Transverse colon (tissue), 4 donors: ENCODE measurements around the gene MRM2. TPM values are rescaled to one million over a fixed set of nuclear protein-coding genes. Genes with fewer than 3 reads are reported as not detected.

Experiments used
- DNase-seq: peaks from one replicate; pipeline ENCODE4 v3.0.0-alpha.2; 2019
- H3K27ac ChIP-seq, 4 donors: fragments of 200-600 bp; sonication (generic); 2 replicates each; pipeline ENCODE4 v1.5.1; 2016 to 2018; ENCODE audit warnings: inconsistent platforms in 4 of 4
- H3K27me3 ChIP-seq: fragments of 200-600 bp; sonication (generic); 2 replicates; pipeline ENCODE4 v1.5.1; 2017; ENCODE audit warnings: inconsistent platforms
- H3K36me3 ChIP-seq, 4 donors: fragments of 200-600 bp; sonication (generic); 2 replicates each; pipeline ENCODE4 v1.5.1; 2017 to 2019; ENCODE audit warnings: inconsistent platforms in 4 of 4
- H3K4me1 ChIP-seq, 4 donors: fragments of 200-600 bp; sonication (generic); 2 replicates each; pipeline ENCODE4 v1.5.1; 2017 to 2020; ENCODE audit warnings: inconsistent platforms in 4 of 4
- H3K4me3 ChIP-seq, 4 donors: fragments of 200-600 bp; sonication (generic); 1 replicate in 1 of 4; 2 replicates in 3 of 4; pipeline versions ENCODE4 v1.5.1 to v1.6.1; 2017 to 2019; ENCODE audit warnings: inconsistent platforms in 4 of 4
- H3K9me3 ChIP-seq, 2 donors: fragments of 200-600 bp; sonication (generic); 2 replicates each; pipeline ENCODE4 v1.5.1; 2017 to 2019; ENCODE audit warnings: inconsistent platforms in 2 of 2
- EP300 ChIP-seq: sonication (generic); formaldehyde crosslinking; IDR thresholded peaks from one replicate; pipeline ENCODE4 v1.6.1; 2017; ENCODE audit warnings: antibody characterized with exemption, low read depth
- POLR2A ChIP-seq: fragments of 450-650 bp; IDR thresholded peaks from one replicate; pipeline ENCODE4 v1.6.1; 2016; ENCODE audit warnings: antibody characterized with exemption, mild to moderate bottlenecking, moderate library complexity
- POLR2AphosphoS5 ChIP-seq, 3 donors: sonication (generic); formaldehyde crosslinking; IDR thresholded peaks; one replicate each; pipeline ENCODE4 v1.6.1; 2016; ENCODE audit warnings: antibody characterized with exemption in 3 of 3
- WGBS, 2 donors: methylation state at CpG; one replicate each; pipeline ENCODE4 v1.1.5; 2018; ENCODE audit warnings: low coverage in 1 of 2; 5-methylcytosine and 5-hydroxymethylcytosine counted together
- in situ Hi-C, 4 donors: fragments of 200-750 bp; cut with MboI; loops; one replicate each; pipeline versions ENCODE4 v1.15.0 to v1.15.1; 2017; ENCODE audit warnings: low sequenced_read_pairs in 3 of 4, low pct_ligation_motif_present in 1 of 4, low pct_unique_long_range_greater_than_20kb in 1 of 4
- intact Hi-C: fragments of 100-400 bp; cut with DNase I; formaldehyde crosslinking; loops from one replicate; pipeline ENCODE4 v1.15.1; 2023; ENCODE audit warnings: low total_unique reads
- total RNA-seq, 4 donors: library from RNA; depleted of rRNA; stranded (reverse); fragments of >200 nt; gene quantifications; one replicate each; pipeline ENCODE4 v1.1.0, GENCODE V29; 2016
- TF ChIP-seq, protein P1 (sequence below), 5 experiments: fragments of 200-600 bp in 3 of 5; fragments of 450-650 bp in 2 of 5; sonication (generic) in 3 of 5; IDR thresholded peaks; 1 replicate in 2 of 5; 2 replicates in 3 of 5; pipeline ENCODE4 v1.5.1; 2016 to 2017; ENCODE audit warnings: antibody characterized with exemption in 5 of 5, inconsistent platforms in 3 of 5, mild to moderate bottlenecking in 2 of 5, moderate library complexity in 1 of 5

Gene MRM2
- total RNA-seq, 4 donors from 2014 or later, result 2.2 to 15.3 (median 12.7) TPM

GRCh38 chr7:2218444-2218785 is 23.6 kb downstream of the MRM2 start:
- Histone ChIP-seq H3K9me3 (no peaks in the 10 kb centered on the region), H3K36me3 (peaks cover 0 to 20% (median 8%) of the 10 kb centered on the region in 4 donors), H3K4me1 (no peaks in the 10 kb centered on the region), H3K27ac (no peak overlapping the region), H3K27me3 (no peaks in the 10 kb centered on the region), H3K4me3 (no peak overlapping the region)
- 90% methylated on average over 9 of the region's 9 CpGs; no CpG with 5 or more reads in 1 of the 2 donors for WGBS, 2 donors
- intact Hi-C loops (no loop called here), in situ Hi-C loops (loop anchor here in 3 of 4 donors (25.0 kb wide), 2 partner anchors 556 to 631 kb away; partner anchors contain the start of gene ELFN1 (in 2 of the 3))
- DNase-seq, result no peak
- TF ChIP-seq POLR2A (no peak), EP300 (no peak), POLR2AphosphoS5 (IDR thresholded peaks at IDR 0.05) (no peak)
- TF ChIP-seq, protein P1, sequence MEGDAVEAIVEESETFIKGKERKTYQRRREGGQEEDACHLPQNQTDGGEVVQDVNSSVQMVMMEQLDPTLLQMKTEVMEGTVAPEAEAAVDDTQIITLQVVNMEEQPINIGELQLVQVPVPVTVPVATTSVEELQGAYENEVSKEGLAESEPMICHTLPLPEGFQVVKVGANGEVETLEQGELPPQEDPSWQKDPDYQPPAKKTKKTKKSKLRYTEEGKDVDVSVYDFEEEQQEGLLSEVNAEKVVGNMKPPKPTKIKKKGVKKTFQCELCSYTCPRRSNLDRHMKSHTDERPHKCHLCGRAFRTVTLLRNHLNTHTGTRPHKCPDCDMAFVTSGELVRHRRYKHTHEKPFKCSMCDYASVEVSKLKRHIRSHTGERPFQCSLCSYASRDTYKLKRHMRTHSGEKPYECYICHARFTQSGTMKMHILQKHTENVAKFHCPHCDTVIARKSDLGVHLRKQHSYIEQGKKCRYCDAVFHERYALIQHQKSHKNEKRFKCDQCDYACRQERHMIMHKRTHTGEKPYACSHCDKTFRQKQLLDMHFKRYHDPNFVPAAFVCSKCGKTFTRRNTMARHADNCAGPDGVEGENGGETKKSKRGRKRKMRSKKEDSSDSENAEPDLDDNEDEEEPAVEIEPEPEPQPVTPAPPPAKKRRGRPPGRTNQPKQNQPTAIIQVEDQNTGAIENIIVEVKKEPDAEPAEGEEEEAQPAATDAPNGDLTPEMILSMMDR (IDR thresholded peaks at IDR 0.05), result no peak

DNA sequence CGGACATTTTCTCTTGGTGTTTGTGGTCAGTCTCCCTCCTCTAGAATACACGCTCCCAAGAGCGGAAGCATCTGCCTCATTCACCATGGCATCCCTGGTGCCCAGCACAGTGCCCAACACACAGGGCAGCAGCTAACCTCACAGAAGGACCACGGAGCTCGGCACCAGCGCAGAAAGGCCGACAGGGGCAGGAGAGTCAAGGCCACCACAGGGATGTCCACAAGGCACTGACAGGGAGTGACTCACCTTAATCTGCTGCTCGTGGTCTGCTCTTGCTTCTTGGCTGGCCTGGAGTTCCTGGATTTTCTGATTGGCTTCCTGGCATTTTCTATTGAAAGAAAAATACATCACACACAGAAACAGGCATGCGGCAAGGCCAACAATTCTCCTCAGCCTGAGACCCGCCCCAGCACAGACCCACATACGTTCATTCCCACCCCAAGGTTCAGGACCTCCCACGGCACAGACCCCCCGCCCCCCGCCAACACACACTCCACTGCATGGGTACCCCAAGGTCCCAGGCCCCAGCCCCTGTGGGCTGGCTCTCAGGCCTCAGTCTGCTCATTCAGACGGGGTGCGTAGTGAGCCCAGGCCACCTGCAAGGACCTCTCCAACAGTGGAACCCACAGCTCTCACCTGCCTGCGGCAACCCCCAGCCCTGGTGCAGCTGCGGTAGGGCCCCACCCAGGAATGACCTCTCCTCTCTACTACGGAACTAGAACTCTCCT is 24.1 kb downstream of the MRM2 start:
- 95% methylated on average over 19 of the region's 19 CpGs; no CpG with 5 or more reads in 1 of the 2 donors for WGBS, 2 donors
- DNase-seq, result no peak
- Histone ChIP-seq H3K36me3 (peaks cover 0 to 20% (median 8%) of the 10 kb centered on the region in 4 donors), H3K9me3 (no peaks in the 10 kb centered on the region), H3K4me3 (no peak overlapping the region), H3K27ac (no peak overlapping the region), H3K27me3 (no peaks in the 10 kb centered on the region), H3K4me1 (no peaks in the 10 kb centered on the region)
- in situ Hi-C loops, result loop anchor here in 3 of 4 donors (25.0 kb wide), 2 partner anchors 556 to 631 kb away; partner anchors contain the start of gene ELFN1 (in 2 of the 3)
- intact Hi-C loops, result no loop called here
- TF ChIP-seq POLR2AphosphoS5 (IDR thresholded peaks at IDR 0.05) (no peak), EP300 (no peak), POLR2A (no peak)
- TF ChIP-seq, protein P1 (IDR thresholded peaks at IDR 0.05), result no peak

DNA sequence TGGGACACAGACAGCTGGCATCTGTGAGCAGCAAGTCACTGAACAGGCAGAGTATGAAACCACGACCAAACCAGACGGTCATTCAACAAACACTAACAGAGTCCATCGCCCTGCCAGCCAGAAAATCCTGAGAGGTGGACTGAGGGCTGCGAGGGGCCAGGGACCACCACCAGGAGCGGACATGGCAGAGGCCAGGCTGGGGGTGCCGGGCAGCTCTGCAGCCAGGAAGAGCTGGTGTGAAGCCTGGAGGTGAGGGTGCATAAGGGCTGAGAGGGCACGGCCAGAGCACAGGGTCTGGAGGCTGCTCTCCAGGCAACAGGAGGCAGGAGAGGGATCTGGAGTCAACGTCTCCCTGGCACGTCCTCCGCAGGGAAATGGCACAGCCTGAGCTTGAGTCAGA is 24.8 kb downstream of the MRM2 start:
- in situ Hi-C loops (loop anchor here in 3 of 4 donors (25.0 kb wide), 2 partner anchors 555 to 630 kb away; partner anchors contain the start of gene ELFN1 (in 2 of the 3)), intact Hi-C loops (no loop called here)
- Histone ChIP-seq H3K4me1 (no peaks in the 10 kb centered on the region), H3K27ac (no peak overlapping the region), H3K9me3 (no peaks in the 10 kb centered on the region), H3K27me3 (no peaks in the 10 kb centered on the region), H3K4me3 (no peak overlapping the region), H3K36me3 (peaks cover 0 to 20% (median 9%) of the 10 kb centered on the region in 4 donors)
- no peak for DNase-seq
- 90% methylated on average over 10 of the region's 10 CpGs; no CpG with 5 or more reads in 1 of the 2 donors for WGBS, 2 donors
- TF ChIP-seq POLR2A (no peak), POLR2AphosphoS5 (IDR thresholded peaks at IDR 0.05) (no peak), EP300 (no peak)
- TF ChIP-seq, protein P1 (IDR thresholded peaks at IDR 0.05), result no peak

DNA sequence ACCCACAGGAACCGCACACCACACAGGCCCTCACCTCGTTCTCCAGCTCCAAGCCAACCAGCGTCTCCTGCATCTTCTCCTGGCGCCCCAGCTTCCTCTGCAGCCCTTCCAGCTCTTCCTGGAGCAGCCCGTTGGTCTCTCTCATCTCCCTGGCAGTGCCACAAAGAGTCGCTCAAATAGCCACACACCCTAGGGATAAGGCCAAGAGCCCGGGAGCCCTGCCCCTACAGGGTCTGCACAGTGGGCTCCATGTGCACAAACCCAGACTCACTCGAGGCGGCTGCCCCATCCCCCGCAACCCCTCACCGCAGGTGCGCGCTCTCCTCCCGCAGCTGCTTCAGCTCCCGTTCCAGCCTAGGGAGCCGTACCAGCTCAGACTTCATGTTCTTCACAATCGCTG is 26.2 kb downstream of the MRM2 start:
- WGBS, 2 donors, result 95 to 100% methylated on average over 1 to 17 of the region's 17 CpGs
- H3K9me3 ChIP-seq, result no peaks in the 10 kb centered on the region
- no peak overlapping the region for H3K27ac ChIP-seq
- H3K27me3 ChIP-seq, result no peaks in the 10 kb centered on the region
- intact Hi-C loops, result no loop called here
- in situ Hi-C loops, result loop anchor here in 3 of 4 donors (25.0 kb wide), 2 partner anchors 554 to 629 kb away; partner anchors contain the start of gene ELFN1 (in 2 of the 3)
- H3K4me3 ChIP-seq, result no peak overlapping the region
- no peaks in the 10 kb centered on the region for H3K4me1 ChIP-seq
- H3K36me3 ChIP-seq, result peaks cover 0 to 20% (median 8%) of the 10 kb centered on the region in 4 donors
- no peak for DNase-seq
- TF ChIP-seq POLR2A, result no peak
- TF ChIP-seq, protein P1 (IDR thresholded peaks at IDR 0.05), result no peak
- TF ChIP-seq POLR2AphosphoS5 (IDR thresholded peaks at IDR 0.05), result no peak
- TF ChIP-seq EP300, result no peak
